HepG2 (cell line): Measurements from ENCODE around the gene PSMG3. TPM values are rescaled to one million over a fixed set of nuclear protein-coding genes. Genes with fewer than 3 reads are reported as not detected.

Experiments used
- AFF4 ChIP-seq: sonication (generic); formaldehyde crosslinking; IDR thresholded peaks from 2 replicates; pipeline ENCODE4 v1.4.0; 2020; ENCODE audit warnings: missing genetic modification reagents
- ATF7-NPFF ChIP-seq: sonication (generic); formaldehyde crosslinking; IDR thresholded peaks from 2 replicates; pipeline ENCODE4 v1.8.1; 2023; ENCODE audit warnings: mild to moderate bottlenecking, low read depth, missing genetic modification reagents, moderate library complexity
- DZIP1 ChIP-seq: sonication (generic); formaldehyde crosslinking; IDR thresholded peaks from 2 replicates; pipeline ENCODE4 v1.5.0; 2020; ENCODE audit warnings: mild to moderate bottlenecking, missing genetic modification reagents
- IKZF4 ChIP-seq: sonication (generic); formaldehyde crosslinking; IDR thresholded peaks from 2 replicates; pipeline ENCODE4 v1.5.1; 2020; ENCODE audit warnings: borderline replicate concordance, mild to moderate bottlenecking, low read depth, missing genetic modification reagents; ENCODE audit errors: not compliant biosample characterization
- MBNL3 ChIP-seq: fragments of 250-450 bp; sonication (Bioruptor Pico); conservative IDR thresholded peaks from 2 replicates; pipeline ENCODE4 v1.8.0; 2022; ENCODE audit warnings: mild to moderate bottlenecking, inconsistent platforms
- MTERF4 ChIP-seq: sonication (generic); formaldehyde crosslinking; IDR thresholded peaks from 2 replicates; pipeline ENCODE4 v1.8.0; 2023; ENCODE audit warnings: mild to moderate bottlenecking, missing genetic modification reagents
- NKX3-1 ChIP-seq: sonication (generic); formaldehyde crosslinking; IDR thresholded peaks from 2 replicates; pipeline ENCODE4 v1.5.0; 2020; ENCODE audit warnings: missing genetic modification reagents
- PHF21A ChIP-seq: sonication (generic); formaldehyde crosslinking; IDR thresholded peaks from 2 replicates; pipeline ENCODE4 v1.5.0; 2020; ENCODE audit warnings: mild to moderate bottlenecking, missing genetic modification reagents
- PLSCR1 ChIP-seq: sonication (generic); formaldehyde crosslinking; IDR thresholded peaks from 2 replicates; pipeline ENCODE4 v1.5.0; 2020; ENCODE audit warnings: missing genetic modification reagents, mild to moderate bottlenecking, borderline replicate concordance
- SIX1 ChIP-seq: sonication (generic); formaldehyde crosslinking; IDR thresholded peaks from 2 replicates; pipeline ENCODE4 v1.4.0; 2020; ENCODE audit warnings: missing genetic modification reagents, borderline replicate concordance
- SKI ChIP-seq: fragments of 450-650 bp; IDR thresholded peaks from one replicate; pipeline ENCODE4 v1.6.1; 2018; ENCODE audit warnings: mild to moderate bottlenecking; ENCODE audit not compliant: partially characterized antibody
- ZBTB1 ChIP-seq: sonication (generic); formaldehyde crosslinking; IDR thresholded peaks from 2 replicates; pipeline ENCODE4 v1.4.0; 2020; ENCODE audit warnings: missing genetic modification reagents, borderline replicate concordance
- ZBTB7B ChIP-seq: sonication (generic); formaldehyde crosslinking; IDR thresholded peaks from 2 replicates; pipeline ENCODE4 v1.4.0; 2020; ENCODE audit warnings: missing genetic modification reagents
- ZMAT5 ChIP-seq: sonication (generic); formaldehyde crosslinking; IDR thresholded peaks from 2 replicates; pipeline ENCODE4 v1.5.0; 2020; ENCODE audit warnings: mild to moderate bottlenecking, low read depth, missing genetic modification reagents, borderline replicate concordance
- ZNF235 ChIP-seq: sonication (generic); formaldehyde crosslinking; IDR thresholded peaks from 2 replicates; pipeline ENCODE4 v1.8.1; 2023; ENCODE audit warnings: mild to moderate bottlenecking, missing genetic modification reagents, borderline replicate concordance
- ZNF317 ChIP-seq: sonication (generic); formaldehyde crosslinking; IDR thresholded peaks from 2 replicates; pipeline ENCODE4 v1.5.0; 2020; ENCODE audit warnings: mild to moderate bottlenecking, missing genetic modification reagents
- ZNF562 ChIP-seq: sonication (generic); formaldehyde crosslinking; IDR thresholded peaks from 2 replicates; pipeline ENCODE4 v1.8.0; 2022; ENCODE audit warnings: missing genetic modification reagents, borderline replicate concordance
- ZNF672 ChIP-seq: sonication (generic); formaldehyde crosslinking; IDR thresholded peaks from 2 replicates; pipeline ENCODE4 v1.8.1; 2022; ENCODE audit warnings: missing genetic modification reagents
- polyA plus RNA-seq, 8 experiments: library from polyadenylated mRNA; depleted of rRNA in 3 of 8; stranded (reverse) in 7 of 8; unstranded in 1 of 8; fragments of >200 nt; fragmentation: Illumina TruSeq in 4 of 8; extraction: Trizol in 4 of 8; gene quantifications; 2 replicates each; pipeline versions ENCODE4 v1.2.1 to v1.2.3, GENCODE V29; 2011 to 2016; ENCODE audit warnings: low read depth in 4 of 8, missing spikeins in 1 of 8, mixed read lengths in 1 of 8; ENCODE audit not compliant: insufficient read depth in 1 of 8
- total RNA-seq, 5 experiments: library from RNA; depleted of rRNA; stranded (reverse); fragments of >200 nt; fragmentation: Illumina TruSeq; extraction: Trizol; gene quantifications; 2 replicates each; pipeline ENCODE4 v1.2.3, GENCODE V29; 2016; ENCODE audit warnings: low read depth in 1 of 5

The PSMG3 gene
- total and polyA plus RNA-seq, 2 of the 13 experiments (the other 11 are each of a cell fraction or from before 2014, with no cell fraction given): 29.6 to 48.4 TPM

- TF ChIP-seq ATF7-NPFF (CRISPR knock-in tag): peak; percentile 60; the same call in 1 of the 2 replicates
- peak; percentile 64 for TF ChIP-seq SKI
- TF ChIP-seq ZBTB7B (CRISPR knock-in tag): peak; percentile 73
- no peak for TF ChIP-seq ZNF317 (CRISPR knock-in tag)
- 0 out of 2 replicates have a peak, but pooled peaks have one; percentile 37 for TF ChIP-seq NKX3-1 (CRISPR knock-in tag)
- TF ChIP-seq PLSCR1 (CRISPR knock-in tag): no peak
- TF ChIP-seq PHF21A (CRISPR knock-in tag): peak; percentile 22; the same call in 1 of the 2 replicates
- TF ChIP-seq ZBTB1 (CRISPR knock-in tag): 0 out of 2 replicates have a peak, but pooled peaks have one; percentile 20
- 0 out of 2 replicates have a peak, but pooled peaks have one; percentile 76 for TF ChIP-seq ZMAT5 (CRISPR knock-in tag)
- TF ChIP-seq MBNL3 (CRISPR knock-in tag): no peak
- no peak for TF ChIP-seq AFF4 (CRISPR knock-in tag)
- no peak for TF ChIP-seq ZNF562 (CRISPR knock-in tag)
- no peak for TF ChIP-seq ZNF235
- no peak for TF ChIP-seq ZNF672 (CRISPR knock-in tag)
- 0 out of 2 replicates have a peak, but pooled peaks have one; percentile 66 for TF ChIP-seq DZIP1 (CRISPR knock-in tag)
- no peak for TF ChIP-seq SIX1 (CRISPR knock-in tag)
- no peak for TF ChIP-seq IKZF4 (CRISPR knock-in tag)
- no peak for TF ChIP-seq MTERF4
These were observed 38.4 kb downstream of the PSMG3 start (continued) for GRCh38 chr7:1531263-1531978.
